ENCODE measurements around the gene GAL3ST1. TPM values are rescaled to one million over a fixed set of nuclear protein-coding genes. Genes with fewer than 3 reads are reported as not detected.
A peak's percentile ranks its signal among the peaks of the same experiment; 100 is the strongest.

GAL3ST1 gene
- total and polyA plus RNA-seq, 8 donors: 0.87 to 48.4 (median 3.7) TPM

GRCh38 chr22:30578481-30578880, 4.0 kb upstream of the GAL3ST1 start:
- 89 to 93% (median 91%) methylated on average over 12 of the region's 12 CpGs for WGBS, 5 donors
- no peak for DNase-seq
- Histone ChIP-seq H3K36me3 (peaks cover 73 to 84% (median 82%) of the 10 kb centered on the region in 4 donors), H3K9me3 (no peaks in the 10 kb centered on the region), H3K27ac (no peak overlapping the region), H3K4me1 (peaks cover 32 to 34% (median 33%) of the 10 kb centered on the region in 4 donors), H3K4me3 (no peak overlapping the region), H3K27me3 (no peaks in the 10 kb centered on the region)
- intact Hi-C loops (cut with DNase I; ENCODE audit: low total_unique reads): no loop called here
- TF ChIP-seq POLR2A (IDR thresholded peaks at IDR 0.05): no peak
- TF ChIP-seq POLR2AphosphoS5 (IDR thresholded peaks at IDR 0.05): no peak
- no peak for TF ChIP-seq EP300 (IDR thresholded peaks at IDR 0.05)
- no peak for TF ChIP-seq CTCF (IDR thresholded peaks at IDR 0.05)

- Histone ChIP-seq H3K4me1 (peaks cover 45 to 49% (median 47%) of the 10 kb centered on the region in 4 donors), H3K36me3 (peaks cover 47 to 58% (median 56%) of the 10 kb centered on the region in 4 donors), H3K9me3 (no peaks in the 10 kb centered on the region), H3K27me3 (no peaks in the 10 kb centered on the region), H3K4me3 (no peak overlapping the region), H3K27ac (peak overlapping the region; percentile 82 to 88 (median 85))
- peak in 1 of 3 donors; percentile 56 for TF ChIP-seq POLR2AphosphoS5 (IDR thresholded peaks at IDR 0.05)
- TF ChIP-seq CTCF (IDR thresholded peaks at IDR 0.05): no peak
- peak in 1 of 2 donors; percentile 88 for DNase-seq
- 35 to 61% (median 36%) methylated on average over 5 to 15 of the region's 15 CpGs for WGBS, 5 donors
- intact Hi-C loops (cut with DNase I; ENCODE audit: low total_unique reads): no loop called here
Measured at GRCh38 chr22:30575859-30576258, 1.4 kb upstream of the GAL3ST1 start.

GRCh38 chr22:30574997-30575671, 669 bp upstream of the GAL3ST1 start:
- DNase-seq: peak; percentile 60 to 75
- no peaks in the 10 kb centered on the region for H3K9me3 ChIP-seq
- H3K27ac ChIP-seq: peak overlapping the region; percentile 82 to 88 (median 85)
- no peak for TF ChIP-seq POLR2A (IDR thresholded peaks at IDR 0.05)
- peak in 1 of 7 experiments; percentile 10 for TF ChIP-seq CTCF (IDR thresholded peaks at IDR 0.05)
- TF ChIP-seq EP300 (IDR thresholded peaks at IDR 0.05): no peak
- peak in 2 of 3 donors; percentile 12 to 64 for TF ChIP-seq POLR2AphosphoS5 (IDR thresholded peaks at IDR 0.05)
- whole genome bisulfite sequencing, 5 donors: 26 to 55% (median 32%) methylated on average over 10 to 12 of the region's 12 CpGs
- intact Hi-C loops (cut with DNase I; ENCODE audit: low total_unique reads): no loop called here
- H3K4me1 ChIP-seq: peaks cover 45 to 49% (median 47%) of the 10 kb centered on the region in 4 donors
- peak overlapping the region; percentile 37 to 55 (median 45) for H3K4me3 ChIP-seq
- H3K36me3 ChIP-seq: peaks cover 39 to 50% (median 49%) of the 10 kb centered on the region in 4 donors
- no peaks in the 10 kb centered on the region for H3K27me3 ChIP-seq

- Histone ChIP-seq H3K36me3 (peaks cover 24 to 35% (median 34%) of the 10 kb centered on the region in 4 donors), H3K27ac (peak overlapping the region; percentile 80 to 89 (median 87)), H3K4me3 (peak overlapping the region; percentile 37 to 55 (median 45)), H3K27me3 (no peaks in the 10 kb centered on the region), H3K4me1 (peaks cover 45 to 49% (median 47%) of the 10 kb centered on the region in 4 donors), H3K9me3 (no peaks in the 10 kb centered on the region)
- intact Hi-C loops (cut with DNase I; ENCODE audit: low total_unique reads): no loop called here
- DNase-seq: peak; percentile 49 to 56
- 21 to 41% (median 27%) methylated on average over 7 of the region's 7 CpGs for WGBS, 5 donors
- TF ChIP-seq EP300 (IDR thresholded peaks at IDR 0.05) (no peak), POLR2A (IDR thresholded peaks at IDR 0.05) (no peak)
Measured at GRCh38 chr22:30573594-30574094, 821 bp downstream of the GAL3ST1 start.
